Uterus (tissue), 2 donors: ENCODE results near the gene PTPRU.

Experiments used
- POLR2A ChIP-seq, 2 donors: fragments of 450-650 bp; IDR thresholded peaks; one replicate each; pipeline ENCODE4 v1.6.1; 2016; ENCODE audit warnings: antibody characterized with exemption in 2 of 2, mild to moderate bottlenecking in 1 of 2, moderate library complexity in 1 of 2
- TF ChIP-seq, protein P1 (sequence below), 4 experiments: fragments of 200-600 bp in 2 of 4; fragments of 450-650 bp in 2 of 4; sonication (generic) in 2 of 4; IDR thresholded peaks; one replicate each; pipeline ENCODE4 v1.5.1; 2016 to 2019; ENCODE audit warnings: antibody characterized with exemption in 4 of 4, mild to moderate bottlenecking in 2 of 4, moderate library complexity in 1 of 4

DNA sequence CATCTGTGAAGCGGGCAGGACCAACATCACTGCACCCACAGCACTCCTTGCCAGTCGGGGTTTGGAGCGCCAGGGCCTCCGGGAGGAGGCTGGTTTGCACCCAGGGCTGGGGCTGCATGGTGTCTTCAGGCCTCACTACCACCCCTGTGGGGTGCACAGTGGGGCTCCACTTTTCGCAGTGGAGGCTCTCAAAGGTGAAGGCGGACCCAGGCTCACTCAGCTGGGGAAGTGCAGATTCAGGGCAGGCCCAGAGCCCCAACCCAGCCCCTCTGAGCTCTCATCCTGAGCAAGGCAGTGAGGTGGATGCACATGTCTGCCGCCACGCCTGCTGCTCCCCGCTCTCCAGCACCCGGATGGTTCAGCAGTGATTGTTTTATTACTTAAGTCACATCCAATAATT lies 125.8 kb downstream of the PTPRU start:
- TF ChIP-seq, protein P1, sequence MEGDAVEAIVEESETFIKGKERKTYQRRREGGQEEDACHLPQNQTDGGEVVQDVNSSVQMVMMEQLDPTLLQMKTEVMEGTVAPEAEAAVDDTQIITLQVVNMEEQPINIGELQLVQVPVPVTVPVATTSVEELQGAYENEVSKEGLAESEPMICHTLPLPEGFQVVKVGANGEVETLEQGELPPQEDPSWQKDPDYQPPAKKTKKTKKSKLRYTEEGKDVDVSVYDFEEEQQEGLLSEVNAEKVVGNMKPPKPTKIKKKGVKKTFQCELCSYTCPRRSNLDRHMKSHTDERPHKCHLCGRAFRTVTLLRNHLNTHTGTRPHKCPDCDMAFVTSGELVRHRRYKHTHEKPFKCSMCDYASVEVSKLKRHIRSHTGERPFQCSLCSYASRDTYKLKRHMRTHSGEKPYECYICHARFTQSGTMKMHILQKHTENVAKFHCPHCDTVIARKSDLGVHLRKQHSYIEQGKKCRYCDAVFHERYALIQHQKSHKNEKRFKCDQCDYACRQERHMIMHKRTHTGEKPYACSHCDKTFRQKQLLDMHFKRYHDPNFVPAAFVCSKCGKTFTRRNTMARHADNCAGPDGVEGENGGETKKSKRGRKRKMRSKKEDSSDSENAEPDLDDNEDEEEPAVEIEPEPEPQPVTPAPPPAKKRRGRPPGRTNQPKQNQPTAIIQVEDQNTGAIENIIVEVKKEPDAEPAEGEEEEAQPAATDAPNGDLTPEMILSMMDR (IDR thresholded peaks at IDR 0.05), result no peak
- TF ChIP-seq POLR2A (IDR thresholded peaks at IDR 0.05), result no peak
